Adrenal gland (tissue), 5 donors: ENCODE results near the gene ZNF101.

Source experiments
- POLR2A ChIP-seq, 2 donors: fragments of 450-650 bp; IDR thresholded peaks; one replicate each; pipeline ENCODE4 v1.6.1; 2017; ENCODE audit warnings: antibody characterized with exemption in 2 of 2, mild to moderate bottlenecking in 2 of 2, moderate library complexity in 1 of 2
- TF ChIP-seq, protein P1 (sequence below), 6 experiments: fragments of 450-650 bp in 4 of 6; fragments of 200-600 bp in 2 of 6; sonication (generic) in 1 of 6; IDR thresholded peaks; 1 replicate in 5 of 6; 2 replicates in 1 of 6; pipeline versions ENCODE4 v1.5.1 to v1.8.0; 2016 to 2021; ENCODE audit warnings: antibody characterized with exemption in 6 of 6, mild to moderate bottlenecking in 2 of 6, moderate library complexity in 1 of 6
- donor health status: DM: no; HTN: no; CAD: no.

DNA sequence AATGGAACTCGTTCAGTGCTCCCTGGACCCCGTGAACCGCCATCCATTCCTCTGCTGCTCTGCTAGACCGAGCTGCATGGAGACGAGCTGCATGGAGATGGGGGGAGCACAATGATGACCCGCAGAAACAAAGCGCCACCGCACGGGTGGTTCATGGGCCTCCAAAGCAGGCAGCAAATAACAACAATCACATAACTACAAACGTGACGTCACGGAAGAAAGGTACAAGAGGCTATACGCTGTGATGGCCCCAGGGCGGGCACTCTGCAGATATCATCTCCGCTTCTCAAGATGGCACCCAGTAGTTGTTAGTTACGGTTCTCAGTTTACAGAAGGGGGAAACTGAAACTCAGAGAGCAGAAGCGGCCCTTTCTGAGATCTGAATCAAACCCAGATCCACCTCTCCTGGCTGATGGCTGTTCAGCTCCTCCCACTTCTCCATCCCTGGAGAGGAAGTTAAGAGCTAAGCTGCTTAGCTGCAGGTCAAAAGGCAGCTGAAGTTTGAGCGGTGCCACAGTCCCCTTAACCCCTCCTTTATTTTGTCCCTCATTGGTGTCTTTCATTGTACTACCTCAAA lies 6.9 kb upstream of the ZNF101 start:
- TF ChIP-seq, protein P1, sequence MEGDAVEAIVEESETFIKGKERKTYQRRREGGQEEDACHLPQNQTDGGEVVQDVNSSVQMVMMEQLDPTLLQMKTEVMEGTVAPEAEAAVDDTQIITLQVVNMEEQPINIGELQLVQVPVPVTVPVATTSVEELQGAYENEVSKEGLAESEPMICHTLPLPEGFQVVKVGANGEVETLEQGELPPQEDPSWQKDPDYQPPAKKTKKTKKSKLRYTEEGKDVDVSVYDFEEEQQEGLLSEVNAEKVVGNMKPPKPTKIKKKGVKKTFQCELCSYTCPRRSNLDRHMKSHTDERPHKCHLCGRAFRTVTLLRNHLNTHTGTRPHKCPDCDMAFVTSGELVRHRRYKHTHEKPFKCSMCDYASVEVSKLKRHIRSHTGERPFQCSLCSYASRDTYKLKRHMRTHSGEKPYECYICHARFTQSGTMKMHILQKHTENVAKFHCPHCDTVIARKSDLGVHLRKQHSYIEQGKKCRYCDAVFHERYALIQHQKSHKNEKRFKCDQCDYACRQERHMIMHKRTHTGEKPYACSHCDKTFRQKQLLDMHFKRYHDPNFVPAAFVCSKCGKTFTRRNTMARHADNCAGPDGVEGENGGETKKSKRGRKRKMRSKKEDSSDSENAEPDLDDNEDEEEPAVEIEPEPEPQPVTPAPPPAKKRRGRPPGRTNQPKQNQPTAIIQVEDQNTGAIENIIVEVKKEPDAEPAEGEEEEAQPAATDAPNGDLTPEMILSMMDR (IDR thresholded peaks at IDR 0.05): no peak
- TF ChIP-seq POLR2A (IDR thresholded peaks at IDR 0.05): no peak
